ENCODE measurements around the gene MRO.

DNA sequence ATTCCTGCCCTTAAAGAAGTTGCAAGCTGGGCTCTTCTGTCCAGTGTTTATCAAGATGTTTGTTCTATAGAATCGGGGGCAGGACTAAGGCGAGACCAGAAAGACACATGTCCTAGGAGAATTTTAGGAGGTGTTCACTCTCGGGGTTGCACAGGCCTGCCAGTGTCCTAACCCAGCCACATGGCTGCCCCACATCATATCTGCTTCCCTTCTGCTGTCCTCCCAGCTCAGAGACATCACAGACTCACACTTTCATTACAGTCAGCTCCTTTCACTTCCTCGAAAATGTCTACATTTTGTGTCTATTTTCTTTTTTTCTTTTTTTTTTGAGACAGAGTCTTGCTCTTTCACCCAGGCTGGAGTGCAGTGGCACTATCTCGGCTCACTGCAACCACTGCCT, 10.7 kb upstream of the MRO start:
- TF ChIP-seq, protein P1, sequence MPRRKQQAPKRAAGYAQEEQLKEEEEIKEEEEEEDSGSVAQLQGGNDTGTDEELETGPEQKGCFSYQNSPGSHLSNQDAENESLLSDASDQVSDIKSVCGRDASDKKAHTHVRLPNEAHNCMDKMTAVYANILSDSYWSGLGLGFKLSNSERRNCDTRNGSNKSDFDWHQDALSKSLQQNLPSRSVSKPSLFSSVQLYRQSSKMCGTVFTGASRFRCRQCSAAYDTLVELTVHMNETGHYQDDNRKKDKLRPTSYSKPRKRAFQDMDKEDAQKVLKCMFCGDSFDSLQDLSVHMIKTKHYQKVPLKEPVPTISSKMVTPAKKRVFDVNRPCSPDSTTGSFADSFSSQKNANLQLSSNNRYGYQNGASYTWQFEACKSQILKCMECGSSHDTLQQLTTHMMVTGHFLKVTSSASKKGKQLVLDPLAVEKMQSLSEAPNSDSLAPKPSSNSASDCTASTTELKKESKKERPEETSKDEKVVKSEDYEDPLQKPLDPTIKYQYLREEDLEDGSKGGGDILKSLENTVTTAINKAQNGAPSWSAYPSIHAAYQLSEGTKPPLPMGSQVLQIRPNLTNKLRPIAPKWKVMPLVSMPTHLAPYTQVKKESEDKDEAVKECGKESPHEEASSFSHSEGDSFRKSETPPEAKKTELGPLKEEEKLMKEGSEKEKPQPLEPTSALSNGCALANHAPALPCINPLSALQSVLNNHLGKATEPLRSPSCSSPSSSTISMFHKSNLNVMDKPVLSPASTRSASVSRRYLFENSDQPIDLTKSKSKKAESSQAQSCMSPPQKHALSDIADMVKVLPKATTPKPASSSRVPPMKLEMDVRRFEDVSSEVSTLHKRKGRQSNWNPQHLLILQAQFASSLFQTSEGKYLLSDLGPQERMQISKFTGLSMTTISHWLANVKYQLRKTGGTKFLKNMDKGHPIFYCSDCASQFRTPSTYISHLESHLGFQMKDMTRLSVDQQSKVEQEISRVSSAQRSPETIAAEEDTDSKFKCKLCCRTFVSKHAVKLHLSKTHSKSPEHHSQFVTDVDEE (CRISPR knock-in tag; IDR thresholded peaks at IDR 0.05) = no peak
- no peak for TF ChIP-seq ZC3H10 (CRISPR knock-in tag; IDR thresholded peaks at IDR 0.05)
- no peak for TF ChIP-seq TCF4 (CRISPR knock-in tag; IDR thresholded peaks at IDR 0.05; ENCODE audit: borderline replicate concordance)
- no peak for TF ChIP-seq ARNTL (CRISPR knock-in tag; IDR thresholded peaks at IDR 0.05; ENCODE audit: borderline replicate concordance, low read depth)
- no peak for TF ChIP-seq ESRRG (CRISPR knock-in tag; IDR thresholded peaks at IDR 0.05)
- TF ChIP-seq BACH2 (CRISPR knock-in tag; IDR thresholded peaks at IDR 0.05; ENCODE audit: borderline replicate concordance) = no peak
- no peak for TF ChIP-seq OSR1 (CRISPR knock-in tag; IDR thresholded peaks at IDR 0.05)
- no peak for TF ChIP-seq RARB (CRISPR knock-in tag; IDR thresholded peaks at IDR 0.05)
- no peak for TF ChIP-seq GLIS3 (CRISPR knock-in tag; IDR thresholded peaks at IDR 0.05)
